C4-2B (cell line): ENCODE results near the gene ADAT1.

Experiments
- ZFX ChIP-seq: fragments of 450-650 bp; IDR thresholded peaks from 2 replicates; pipeline ENCODE4 v1.6.1; 2017
- TF ChIP-seq, protein P1 (sequence below): fragments of 450-650 bp; conservative IDR thresholded peaks from 2 replicates; pipeline ENCODE4 v1.5.1; 2017; ENCODE audit warnings: mild to moderate bottlenecking

DNA sequence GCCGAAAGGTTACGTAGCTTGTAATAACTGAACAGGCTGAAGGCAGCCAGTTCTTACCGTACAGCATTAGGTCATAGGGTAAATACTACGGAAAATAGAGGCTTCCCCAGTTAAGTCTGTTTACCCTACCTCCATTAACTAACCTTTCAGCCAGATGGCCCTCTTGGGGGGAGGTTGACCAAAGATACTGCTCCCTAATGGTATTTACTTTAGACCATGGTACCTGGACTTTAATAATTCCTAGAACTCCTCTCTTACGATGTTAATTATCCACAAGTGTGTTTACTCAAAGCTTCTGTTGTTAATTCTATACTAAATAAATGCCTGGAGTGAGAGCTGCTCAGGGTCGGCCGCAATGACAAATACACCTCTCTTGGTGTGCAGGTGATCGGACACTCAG lies 9.8 kb upstream of the ADAT1 start:
- TF ChIP-seq, protein P1, sequence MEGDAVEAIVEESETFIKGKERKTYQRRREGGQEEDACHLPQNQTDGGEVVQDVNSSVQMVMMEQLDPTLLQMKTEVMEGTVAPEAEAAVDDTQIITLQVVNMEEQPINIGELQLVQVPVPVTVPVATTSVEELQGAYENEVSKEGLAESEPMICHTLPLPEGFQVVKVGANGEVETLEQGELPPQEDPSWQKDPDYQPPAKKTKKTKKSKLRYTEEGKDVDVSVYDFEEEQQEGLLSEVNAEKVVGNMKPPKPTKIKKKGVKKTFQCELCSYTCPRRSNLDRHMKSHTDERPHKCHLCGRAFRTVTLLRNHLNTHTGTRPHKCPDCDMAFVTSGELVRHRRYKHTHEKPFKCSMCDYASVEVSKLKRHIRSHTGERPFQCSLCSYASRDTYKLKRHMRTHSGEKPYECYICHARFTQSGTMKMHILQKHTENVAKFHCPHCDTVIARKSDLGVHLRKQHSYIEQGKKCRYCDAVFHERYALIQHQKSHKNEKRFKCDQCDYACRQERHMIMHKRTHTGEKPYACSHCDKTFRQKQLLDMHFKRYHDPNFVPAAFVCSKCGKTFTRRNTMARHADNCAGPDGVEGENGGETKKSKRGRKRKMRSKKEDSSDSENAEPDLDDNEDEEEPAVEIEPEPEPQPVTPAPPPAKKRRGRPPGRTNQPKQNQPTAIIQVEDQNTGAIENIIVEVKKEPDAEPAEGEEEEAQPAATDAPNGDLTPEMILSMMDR = no peak
- no peak for TF ChIP-seq ZFX
